Liver (tissue), 9 donors: ENCODE data around the gene PRSS38. TPM values are rescaled to one million over a fixed set of nuclear protein-coding genes. Genes with fewer than 3 reads are reported as not detected.

Experiments used
- DNase-seq: peaks from one replicate; pipeline ENCODE4 v3.0.0-alpha.2; 2017; ENCODE audit warnings: low spot score
- H3K27ac ChIP-seq, 2 donors: one replicate each; pipeline ENCODE4 v1.7.0; 2013; ENCODE audit warnings: inconsistent platforms in 2 of 2, low read length in 2 of 2, control low read depth in 1 of 2, low read depth in 1 of 2, mild to moderate bottlenecking in 1 of 2
- H3K27me3 ChIP-seq, 4 donors: one replicate each; pipeline versions ENCODE4 v1.6.1 to v1.7.0; 2013; ENCODE audit warnings: low read length in 3 of 4, inconsistent platforms in 1 of 4, mild to moderate bottlenecking in 1 of 4, moderate library complexity in 1 of 4; ENCODE audit not compliant: control insufficient read depth in 4 of 4, insufficient read depth in 4 of 4
- H3K36me3 ChIP-seq, 4 donors: one replicate each; pipeline versions ENCODE4 v1.6.1 to v1.7.0; 2013; ENCODE audit warnings: low read length in 3 of 4, mild to moderate bottlenecking in 3 of 4, low read depth in 1 of 4, moderate library complexity in 1 of 4; ENCODE audit not compliant: control insufficient read depth in 4 of 4, insufficient read depth in 3 of 4
- H3K4me1 ChIP-seq, 4 donors: one replicate each; pipeline versions ENCODE4 v1.6.1 to v1.7.0; 2013; ENCODE audit warnings: low read length in 3 of 4, mild to moderate bottlenecking in 3 of 4, moderate library complexity in 1 of 4; ENCODE audit not compliant: control insufficient read depth in 4 of 4, insufficient read depth in 4 of 4
- H3K4me3 ChIP-seq, 3 donors: one replicate each; pipeline versions ENCODE4 v1.6.1 to v1.7.0; 2013; ENCODE audit warnings: low read length in 3 of 3, control low read depth in 1 of 3, low read depth in 1 of 3, mild to moderate bottlenecking in 1 of 3
- H3K9ac ChIP-seq, 2 donors: one replicate each; pipeline ENCODE4 v1.7.0; 2013; ENCODE audit warnings: low read length in 2 of 2, mild to moderate bottlenecking in 2 of 2, moderate library complexity in 2 of 2, control low read depth in 1 of 2, low read depth in 1 of 2
- H3K9me3 ChIP-seq, 4 donors: one replicate each; pipeline versions ENCODE4 v1.6.1 to v1.7.0; 2013; ENCODE audit warnings: low read length in 3 of 4; ENCODE audit not compliant: control insufficient read depth in 4 of 4
- ATF3 ChIP-seq: IDR thresholded peaks from 2 replicates; pipeline ENCODE4 v1.6.1; 2016; ENCODE audit warnings: antibody characterized with exemption
- EGR1 ChIP-seq, 2 donors: IDR thresholded peaks; 2 replicates each; pipeline ENCODE4 v1.6.1; 2016 to 2018; ENCODE audit warnings: antibody characterized with exemption in 2 of 2, low read depth in 2 of 2
- FOXA1 ChIP-seq: IDR thresholded peaks from 2 replicates; pipeline ENCODE4 v1.6.1; 2016; ENCODE audit warnings: antibody characterized with exemption
- FOXA2 ChIP-seq: IDR thresholded peaks from 2 replicates; pipeline ENCODE4 v1.6.1; 2016; ENCODE audit warnings: antibody characterized with exemption
- GABPA ChIP-seq, 2 donors: IDR thresholded peaks in 1 of 2; conservative IDR thresholded peaks in 1 of 2; 2 replicates each; pipeline ENCODE4 v1.6.1; 2016; ENCODE audit warnings: antibody characterized with exemption in 2 of 2, mild to moderate bottlenecking in 1 of 2, moderate library complexity in 1 of 2
- HNF4A ChIP-seq, 2 donors: conservative IDR thresholded peaks; 2 replicates each; pipeline ENCODE4 v1.6.1; 2016; ENCODE audit warnings: antibody characterized with exemption in 2 of 2, mild to moderate bottlenecking in 2 of 2
- HNF4G ChIP-seq: IDR thresholded peaks from 2 replicates; pipeline ENCODE4 v1.6.1; 2016; ENCODE audit warnings: antibody characterized with exemption
- JUND ChIP-seq, 2 donors: IDR thresholded peaks; 2 replicates each; pipeline ENCODE4 v1.6.1; 2016; ENCODE audit warnings: antibody characterized with exemption in 2 of 2
- NR2F2 ChIP-seq: IDR thresholded peaks from 2 replicates; pipeline ENCODE4 v1.6.1; 2016; ENCODE audit warnings: antibody characterized with exemption
- RAD21 ChIP-seq, 2 donors: IDR thresholded peaks; 2 replicates each; pipeline ENCODE4 v1.6.1; 2016; ENCODE audit warnings: antibody characterized with exemption in 2 of 2, mild to moderate bottlenecking in 2 of 2
- RXRA ChIP-seq, 2 donors: IDR thresholded peaks; 2 replicates each; pipeline ENCODE4 v1.6.1; 2017 to 2018; ENCODE audit warnings: antibody characterized with exemption in 2 of 2, mild to moderate bottlenecking in 1 of 2
- SP1 ChIP-seq: IDR thresholded peaks from 2 replicates; pipeline ENCODE4 v1.6.1; 2018; ENCODE audit warnings: antibody characterized with exemption, mild to moderate bottlenecking
- TAF1 ChIP-seq: conservative IDR thresholded peaks from 2 replicates; pipeline ENCODE4 v1.6.1; 2016; ENCODE audit warnings: antibody characterized with exemption, mild to moderate bottlenecking
- YY1 ChIP-seq: IDR thresholded peaks from 2 replicates; pipeline ENCODE4 v1.6.1; 2016; ENCODE audit warnings: antibody characterized with exemption, mild to moderate bottlenecking
- ZBTB33 ChIP-seq: IDR thresholded peaks from 2 replicates; pipeline ENCODE4 v1.6.1; 2016; ENCODE audit warnings: antibody characterized with exemption
- WGBS: extraction: QIAGEN DNeasy Blood & Tissue Kit; methylation state at CpG from one replicate; pipeline ENCODE4 v1.1.7; 2013; 5-methylcytosine and 5-hydroxymethylcytosine counted together
- polyA plus RNA-seq, 2 donors: library from polyadenylated mRNA; stranded (reverse) in 1 of 2; unstranded in 1 of 2; fragments of 200-250 nt in 1 of 2; fragments of >200 nt in 1 of 2; fragmentation: Nextera tagmentation in 1 of 2; extraction: Ambion mirVana in 1 of 2; gene quantifications; one replicate each; pipeline versions ENCODE4 v1.2.1 to v1.2.3, GENCODE V29; 2013 to 2015
- total RNA-seq, 2 donors: library from RNA; depleted of rRNA; stranded (reverse); fragments of >200 nt; gene quantifications; one replicate each; pipeline ENCODE4 v1.2.3, GENCODE V29; 2014
- TF ChIP-seq, protein P1 (sequence below): IDR thresholded peaks from 2 replicates; pipeline ENCODE4 v1.6.1; 2016; ENCODE audit warnings: antibody characterized with exemption
- TF ChIP-seq, protein P2 (sequence below): fragments of 150-350 bp; IDR thresholded peaks from 2 replicates; pipeline ENCODE4 v1.5.1; 2017; ENCODE audit warnings: improper control_type of control experiment, low read depth, low read length; ENCODE audit not compliant: missing input control
- TF ChIP-seq, protein P3 (sequence below): IDR thresholded peaks from 2 replicates; pipeline ENCODE4 v1.6.1; 2016; ENCODE audit warnings: antibody characterized with exemption, mild to moderate bottlenecking
- donor health status: healthy.
- donor health status: healthy.
- donor health status: healthy.
- donor health status: healthy.
- donor health status: healthy.

PRSS38 gene
- total and polyA plus RNA-seq, 4 donors = not detected

- no peak overlapping the region for H3K4me3 ChIP-seq
- no peaks in the 10 kb centered on the region for H3K27me3 ChIP-seq
- no peak overlapping the region for H3K9ac ChIP-seq
- H3K4me1 ChIP-seq = no peaks in the 10 kb centered on the region
- H3K9me3 ChIP-seq = no peaks in the 10 kb centered on the region
- no peak for DNase-seq
- H3K27ac ChIP-seq = no peak overlapping the region
- WGBS = 97% methylated on average over 10 of the region's 10 CpGs
- TF ChIP-seq ZBTB33 = no peak
- H3K36me3 ChIP-seq = peaks cover 1 to 27% (median 8%) of the 10 kb centered on the region in 4 donors
Observed at GRCh38 chr1:227775841-227776240, 39.6 kb upstream of the PRSS38 start.

- WGBS = 93% methylated on average over 7 of the region's 7 CpGs
- TF ChIP-seq, protein P1, sequence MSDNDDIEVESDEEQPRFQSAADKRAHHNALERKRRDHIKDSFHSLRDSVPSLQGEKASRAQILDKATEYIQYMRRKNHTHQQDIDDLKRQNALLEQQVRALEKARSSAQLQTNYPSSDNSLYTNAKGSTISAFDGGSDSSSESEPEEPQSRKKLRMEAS = no peak
- TF ChIP-seq, protein P2, sequence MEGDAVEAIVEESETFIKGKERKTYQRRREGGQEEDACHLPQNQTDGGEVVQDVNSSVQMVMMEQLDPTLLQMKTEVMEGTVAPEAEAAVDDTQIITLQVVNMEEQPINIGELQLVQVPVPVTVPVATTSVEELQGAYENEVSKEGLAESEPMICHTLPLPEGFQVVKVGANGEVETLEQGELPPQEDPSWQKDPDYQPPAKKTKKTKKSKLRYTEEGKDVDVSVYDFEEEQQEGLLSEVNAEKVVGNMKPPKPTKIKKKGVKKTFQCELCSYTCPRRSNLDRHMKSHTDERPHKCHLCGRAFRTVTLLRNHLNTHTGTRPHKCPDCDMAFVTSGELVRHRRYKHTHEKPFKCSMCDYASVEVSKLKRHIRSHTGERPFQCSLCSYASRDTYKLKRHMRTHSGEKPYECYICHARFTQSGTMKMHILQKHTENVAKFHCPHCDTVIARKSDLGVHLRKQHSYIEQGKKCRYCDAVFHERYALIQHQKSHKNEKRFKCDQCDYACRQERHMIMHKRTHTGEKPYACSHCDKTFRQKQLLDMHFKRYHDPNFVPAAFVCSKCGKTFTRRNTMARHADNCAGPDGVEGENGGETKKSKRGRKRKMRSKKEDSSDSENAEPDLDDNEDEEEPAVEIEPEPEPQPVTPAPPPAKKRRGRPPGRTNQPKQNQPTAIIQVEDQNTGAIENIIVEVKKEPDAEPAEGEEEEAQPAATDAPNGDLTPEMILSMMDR = no peak
- TF ChIP-seq TAF1 = no peak
- TF ChIP-seq HNF4G = no peak
- no peak for TF ChIP-seq RXRA (IDR thresholded peaks at IDR 0.05)
- TF ChIP-seq RAD21 (IDR thresholded peaks at IDR 0.05) = no peak
- no peak for TF ChIP-seq ZBTB33
- TF ChIP-seq ATF3 = no peak
- TF ChIP-seq SP1 = no peak
- no peak for TF ChIP-seq EGR1 (IDR thresholded peaks at IDR 0.05; ENCODE audit: low read depth in 2 of 2)
- TF ChIP-seq GABPA (IDR thresholded peaks at IDR 0.05 in 1 of 2, conservative IDR thresholded peaks at IDR 0.05 in 1 of 2) = no peak
- no peak for TF ChIP-seq FOXA1
- TF ChIP-seq JUND (IDR thresholded peaks at IDR 0.05) = no peak
- TF ChIP-seq, protein P3, sequence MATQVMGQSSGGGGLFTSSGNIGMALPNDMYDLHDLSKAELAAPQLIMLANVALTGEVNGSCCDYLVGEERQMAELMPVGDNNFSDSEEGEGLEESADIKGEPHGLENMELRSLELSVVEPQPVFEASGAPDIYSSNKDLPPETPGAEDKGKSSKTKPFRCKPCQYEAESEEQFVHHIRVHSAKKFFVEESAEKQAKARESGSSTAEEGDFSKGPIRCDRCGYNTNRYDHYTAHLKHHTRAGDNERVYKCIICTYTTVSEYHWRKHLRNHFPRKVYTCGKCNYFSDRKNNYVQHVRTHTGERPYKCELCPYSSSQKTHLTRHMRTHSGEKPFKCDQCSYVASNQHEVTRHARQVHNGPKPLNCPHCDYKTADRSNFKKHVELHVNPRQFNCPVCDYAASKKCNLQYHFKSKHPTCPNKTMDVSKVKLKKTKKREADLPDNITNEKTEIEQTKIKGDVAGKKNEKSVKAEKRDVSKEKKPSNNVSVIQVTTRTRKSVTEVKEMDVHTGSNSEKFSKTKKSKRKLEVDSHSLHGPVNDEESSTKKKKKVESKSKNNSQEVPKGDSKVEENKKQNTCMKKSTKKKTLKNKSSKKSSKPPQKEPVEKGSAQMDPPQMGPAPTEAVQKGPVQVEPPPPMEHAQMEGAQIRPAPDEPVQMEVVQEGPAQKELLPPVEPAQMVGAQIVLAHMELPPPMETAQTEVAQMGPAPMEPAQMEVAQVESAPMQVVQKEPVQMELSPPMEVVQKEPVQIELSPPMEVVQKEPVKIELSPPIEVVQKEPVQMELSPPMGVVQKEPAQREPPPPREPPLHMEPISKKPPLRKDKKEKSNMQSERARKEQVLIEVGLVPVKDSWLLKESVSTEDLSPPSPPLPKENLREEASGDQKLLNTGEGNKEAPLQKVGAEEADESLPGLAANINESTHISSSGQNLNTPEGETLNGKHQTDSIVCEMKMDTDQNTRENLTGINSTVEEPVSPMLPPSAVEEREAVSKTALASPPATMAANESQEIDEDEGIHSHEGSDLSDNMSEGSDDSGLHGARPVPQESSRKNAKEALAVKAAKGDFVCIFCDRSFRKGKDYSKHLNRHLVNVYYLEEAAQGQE = no peak
- TF ChIP-seq NR2F2 = no peak
- no peak for TF ChIP-seq HNF4A (conservative IDR thresholded peaks at IDR 0.05)
- TF ChIP-seq YY1 = no peak
- TF ChIP-seq FOXA2 = no peak
- Histone ChIP-seq H3K4me3 (no peak overlapping the region), H3K36me3 (peaks cover 1 to 31% (median 8%) of the 10 kb centered on the region in 4 donors), H3K9me3 (no peaks in the 10 kb centered on the region), H3K27me3 (no peaks in the 10 kb centered on the region), H3K4me1 (no peaks in the 10 kb centered on the region), H3K27ac (no peak overlapping the region), H3K9ac (no peak overlapping the region)
- DNase-seq = no peak
Observed at GRCh38 chr1:227776331-227776771, 39.1 kb upstream of the PRSS38 start.
